LHCN-M2 (cell line): ENCODE data around the gene MEI4. TPM values are rescaled to one million over a fixed set of nuclear protein-coding genes. Genes with fewer than 3 reads are reported as not detected.
"Not testable (repeated sequence)": the region's sequence is repeated elsewhere in the genome, so short reads cannot be mapped to it uniquely, and the experiment has no call there.

Experiments
- DNase-seq: peaks from one replicate; pipeline ENCODE4 v3.0.0-alpha.2; 2012; ENCODE audit warnings: low read depth
- total RNA-seq: library from RNA; depleted of rRNA; stranded (reverse); fragments of >200 nt; gene quantifications from 2 replicates; pipeline ENCODE4 v1.2.3, GENCODE V29; 2014

The MEI4 gene
- total RNA-seq, 1 experiment from 2014 or later, result not detected

DNA sequence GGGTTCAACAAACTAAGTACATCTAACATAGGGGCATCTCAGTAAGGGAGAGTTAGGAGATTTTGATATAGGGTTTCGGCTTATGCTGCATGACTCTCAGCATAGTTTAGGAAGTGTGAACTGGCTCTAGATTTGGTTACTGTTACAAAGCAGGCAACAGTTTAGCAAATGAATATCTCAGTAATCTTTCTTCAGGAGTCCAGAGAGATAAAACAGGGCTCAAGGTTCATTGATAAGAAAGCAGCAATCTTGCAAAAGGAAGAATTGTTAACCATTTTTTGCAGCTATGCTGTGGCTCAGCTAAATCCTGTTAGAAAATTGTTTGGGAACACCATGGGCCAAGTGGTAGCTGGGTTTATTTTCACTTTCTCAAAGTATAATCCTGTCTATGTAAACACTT lies 161.3 kb downstream of the MEI4 start:
- no peak for DNase-seq

DNA sequence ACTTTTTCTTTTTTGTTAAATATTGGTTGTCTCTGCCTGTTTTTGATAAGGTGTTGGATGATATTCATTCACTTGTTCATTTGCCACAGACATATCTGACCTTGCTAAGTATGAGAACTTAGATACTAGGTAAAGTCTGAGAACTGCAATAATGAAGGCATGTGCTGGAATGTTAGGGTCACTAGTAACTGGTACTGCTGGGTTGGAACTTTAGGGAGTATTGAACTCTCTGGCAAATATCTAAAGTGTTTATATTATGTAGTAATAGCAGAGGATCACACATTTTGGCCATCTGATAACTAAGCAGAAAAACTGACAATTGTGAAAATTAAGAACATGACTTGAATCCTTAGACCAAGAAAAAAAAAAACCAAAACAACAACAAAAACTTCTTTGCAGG lies 162.7 kb downstream of the MEI4 start:
- DNase-seq, result no peak

DNA sequence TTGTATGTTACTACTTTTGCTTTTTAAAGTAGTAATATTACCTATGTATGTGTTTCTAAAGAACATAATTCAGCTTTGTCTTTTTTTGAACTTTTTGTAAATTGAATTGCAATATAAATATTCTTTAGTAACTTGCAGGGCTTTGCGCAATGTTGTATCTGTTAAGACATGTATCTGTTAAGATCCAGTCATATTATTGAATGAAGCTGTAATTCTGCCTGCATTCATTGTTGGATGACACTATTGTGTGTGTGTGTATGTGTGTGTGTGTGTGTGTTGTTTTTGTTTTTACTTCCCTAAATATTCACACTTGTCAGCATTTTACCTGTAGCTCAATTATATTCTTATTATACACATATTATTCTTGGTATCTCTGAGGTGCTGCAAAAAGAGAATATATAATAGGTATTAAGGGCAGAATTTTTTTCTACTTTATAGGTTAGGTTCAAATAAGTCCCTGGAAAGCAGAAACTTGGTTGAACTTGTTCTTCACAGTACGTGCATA lies 164.0 kb downstream of the MEI4 start:
- DNase-seq, result no peak

DNA sequence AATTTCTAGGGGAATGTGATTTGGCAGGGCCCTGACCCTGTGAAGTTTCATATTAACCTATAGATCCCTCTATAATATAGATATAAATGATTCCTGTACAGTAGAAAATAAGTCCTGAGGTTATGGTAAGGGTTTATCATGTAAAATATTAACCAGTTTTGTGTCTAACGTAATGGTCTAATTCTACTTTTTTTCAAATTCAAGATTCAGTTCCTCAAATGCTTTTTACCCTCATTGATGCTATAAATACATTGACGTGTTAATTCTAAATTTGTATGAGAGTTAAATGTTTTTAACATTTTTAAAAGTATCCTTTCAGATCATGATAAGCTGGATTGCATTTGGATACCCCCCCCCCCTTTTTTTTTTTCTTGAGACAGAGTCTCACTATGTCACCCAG lies 169.4 kb downstream of the MEI4 start:
- DNase-seq, result no peak

DNA sequence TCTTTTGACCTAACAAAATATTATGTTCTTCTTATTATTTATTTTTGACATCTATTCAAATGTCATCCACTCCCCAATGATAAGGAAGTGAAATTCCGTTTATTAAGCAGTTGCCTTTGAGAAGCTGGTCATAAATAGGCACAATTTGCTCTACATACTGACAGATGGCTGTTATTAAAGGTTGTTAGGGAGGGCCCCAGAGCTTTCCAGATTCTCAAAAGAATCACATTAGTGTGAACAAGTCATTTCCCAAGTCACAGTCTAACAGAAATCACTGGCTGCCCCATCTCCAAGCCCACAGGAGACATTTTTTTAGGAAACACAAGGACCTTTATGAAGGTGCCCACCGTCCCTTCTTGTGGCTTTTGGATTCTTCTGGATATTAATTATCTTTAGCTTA lies 172.4 kb downstream of the MEI4 start:
- no peak for DNase-seq

DNA sequence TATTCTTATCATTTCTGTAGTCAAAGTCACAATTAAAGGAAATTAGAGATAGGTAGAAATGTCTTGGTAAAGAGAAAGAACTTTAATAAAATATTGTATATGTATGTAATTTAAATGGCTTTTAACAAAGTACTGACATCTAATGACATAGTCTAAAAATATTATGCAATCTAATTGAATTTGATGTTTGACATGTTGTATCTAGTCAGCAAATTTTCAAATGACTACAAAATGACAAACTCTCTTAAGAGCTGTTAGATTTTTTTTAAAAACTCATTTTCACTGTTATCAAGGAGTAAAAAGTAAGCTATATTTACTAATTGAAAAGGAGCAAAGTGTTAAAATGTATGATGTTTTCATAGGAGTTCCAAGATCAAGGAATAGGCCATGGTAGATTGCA lies 176.9 kb downstream of the MEI4 start:
- DNase-seq, result no peak

DNA sequence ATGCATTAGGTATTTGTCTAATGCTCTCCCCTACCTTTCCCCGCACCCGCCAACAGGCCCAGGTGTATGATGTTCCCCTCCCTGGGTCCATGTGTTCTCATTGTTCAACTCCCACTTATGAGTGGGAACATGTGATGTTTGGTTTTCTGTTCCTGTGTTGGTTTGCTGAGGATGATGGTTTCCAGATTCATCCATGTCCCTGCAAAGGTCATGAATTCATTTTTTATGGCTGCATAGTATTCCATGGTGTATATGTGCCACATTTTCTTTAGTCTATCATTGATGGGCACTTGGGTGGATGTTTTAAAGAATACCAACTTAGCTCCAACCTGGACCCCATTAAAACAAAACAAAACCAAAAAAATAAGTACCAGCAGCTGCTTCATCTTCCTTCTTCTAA lies 180.9 kb downstream of the MEI4 start:
- not testable (repeated sequence) for DNase-seq

DNA sequence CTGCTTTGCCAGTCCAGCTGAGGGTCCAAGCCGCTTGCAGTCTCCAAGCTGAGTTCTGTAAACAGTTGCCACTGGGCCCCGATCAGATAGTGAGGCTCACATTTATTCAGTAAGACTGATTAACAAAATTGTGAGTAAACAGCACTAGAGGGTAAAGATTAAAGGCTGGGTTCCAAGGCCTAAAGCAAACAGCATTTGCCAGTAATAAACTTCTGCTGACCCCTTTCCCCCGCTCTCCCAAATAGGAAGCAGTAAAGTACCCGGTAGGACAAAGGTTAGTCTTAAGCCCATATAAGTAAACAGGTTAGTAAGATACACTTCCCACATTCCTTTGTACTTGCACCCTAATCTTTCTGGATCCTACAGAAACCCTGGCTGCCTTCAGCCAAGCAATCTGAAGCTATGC lies 181.8 kb downstream of the MEI4 start:
- no peak for DNase-seq

DNA sequence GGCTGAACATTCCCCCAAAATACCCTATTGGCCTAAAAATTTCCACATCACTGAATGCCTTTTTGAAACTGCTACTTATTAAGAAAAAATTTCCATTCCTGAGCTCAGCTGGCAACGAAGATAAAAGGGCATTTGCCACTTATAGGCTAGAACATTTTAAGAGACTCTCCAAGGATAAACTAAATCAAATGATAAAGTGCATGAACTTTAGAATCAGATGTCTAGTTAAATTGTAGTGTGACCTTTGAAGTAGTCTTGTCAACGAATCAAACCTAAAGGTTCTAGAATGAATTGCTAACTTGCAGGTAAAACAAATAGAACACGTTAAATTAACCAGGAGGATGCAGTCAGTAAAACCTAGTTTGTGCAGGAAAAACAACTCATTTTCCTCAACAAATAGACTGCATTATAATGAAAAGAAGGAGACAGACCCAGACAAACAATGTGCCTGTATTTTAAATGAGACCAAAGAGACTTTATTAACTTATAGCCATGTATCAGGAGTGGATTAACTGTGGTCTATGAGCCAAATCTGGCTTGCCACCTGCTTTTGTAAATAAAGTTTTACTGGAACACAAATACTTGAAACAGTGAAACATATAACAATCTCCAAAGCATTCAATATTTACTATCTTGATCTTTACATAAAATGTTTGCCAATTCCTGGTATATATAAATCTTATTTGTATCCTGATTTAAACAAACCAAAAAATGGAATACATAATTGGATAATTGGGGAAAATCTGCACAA lies 184.4 kb downstream of the MEI4 start:
- DNase-seq, result no peak

DNA sequence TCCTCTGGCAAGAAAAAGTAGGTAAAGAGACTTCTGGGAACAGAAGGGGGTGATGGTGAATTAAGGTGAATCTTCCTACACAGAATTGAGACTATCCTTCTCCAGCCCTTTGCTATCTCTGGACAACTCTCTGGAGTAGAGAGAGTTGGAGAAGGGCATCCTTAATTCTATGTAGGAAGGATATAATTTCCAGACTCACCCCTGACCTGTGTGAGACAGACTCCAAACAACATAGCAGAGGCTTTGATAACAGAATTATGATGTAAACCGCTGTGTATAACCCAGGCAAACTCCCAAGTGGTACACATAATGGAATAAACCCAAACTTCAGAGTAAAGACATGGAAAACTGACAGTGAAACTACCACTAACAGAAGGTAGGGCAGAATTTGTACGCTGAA lies 186.5 kb downstream of the MEI4 start:
- DNase-seq, result no peak

DNA sequence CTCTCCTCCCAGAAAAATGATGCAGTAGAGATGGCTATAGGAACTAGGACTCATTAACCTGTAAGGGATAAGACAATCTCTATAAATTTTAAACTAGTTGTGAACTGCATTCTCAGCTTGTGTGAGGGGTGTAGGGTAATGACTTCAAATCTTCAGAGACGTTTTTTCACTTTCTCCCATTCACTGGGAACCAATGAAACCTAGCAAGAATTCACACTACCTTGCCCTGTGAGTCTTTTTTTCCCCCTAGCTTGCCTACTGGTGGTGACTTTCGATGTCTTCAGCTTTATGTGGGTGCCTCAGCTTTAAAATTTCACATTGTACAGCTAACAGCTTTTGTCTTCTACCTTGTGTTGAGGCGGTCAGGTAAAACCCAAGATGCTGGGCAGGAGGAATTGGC lies 192.0 kb downstream of the MEI4 start:
- no peak for DNase-seq

DNA sequence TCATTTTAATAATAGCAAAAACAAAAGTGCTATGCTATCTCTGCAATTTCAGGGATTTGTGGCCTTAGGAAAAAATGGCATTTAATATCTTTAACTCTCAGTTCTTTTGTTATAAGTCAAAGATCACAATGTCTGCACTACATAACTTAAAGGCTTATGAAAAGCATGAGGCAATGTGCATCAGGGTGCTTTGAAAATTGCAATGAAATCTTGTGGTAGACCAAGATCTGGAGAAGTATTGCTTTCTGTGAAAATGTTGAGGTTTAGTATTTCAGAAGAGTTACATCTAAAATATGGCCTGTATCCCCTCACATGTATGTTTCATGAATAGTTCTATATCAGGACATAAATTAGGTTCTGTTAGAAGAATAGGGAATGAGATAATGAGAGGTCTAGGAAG lies 200.6 kb downstream of the MEI4 start:
- no peak for DNase-seq

DNA sequence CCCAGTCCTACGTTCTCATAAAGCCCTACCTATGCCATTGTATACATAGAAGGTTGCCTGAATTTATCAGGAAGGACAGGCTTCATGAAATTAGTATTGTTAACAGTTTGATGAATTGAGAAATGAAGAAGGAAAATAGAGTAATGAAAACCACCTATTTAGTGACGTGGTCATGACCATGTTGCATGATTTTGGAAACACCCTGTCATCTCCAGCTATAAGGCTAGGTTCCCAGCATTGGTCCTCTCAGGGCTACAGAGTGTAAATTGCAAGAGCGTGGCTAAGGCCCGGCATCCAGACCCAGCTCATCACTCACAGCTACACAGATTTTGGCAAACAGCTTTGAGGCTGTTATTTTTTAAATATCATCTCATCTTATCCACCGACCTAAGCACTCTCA lies 203.6 kb downstream of the MEI4 start:
- no peak for DNase-seq

DNA sequence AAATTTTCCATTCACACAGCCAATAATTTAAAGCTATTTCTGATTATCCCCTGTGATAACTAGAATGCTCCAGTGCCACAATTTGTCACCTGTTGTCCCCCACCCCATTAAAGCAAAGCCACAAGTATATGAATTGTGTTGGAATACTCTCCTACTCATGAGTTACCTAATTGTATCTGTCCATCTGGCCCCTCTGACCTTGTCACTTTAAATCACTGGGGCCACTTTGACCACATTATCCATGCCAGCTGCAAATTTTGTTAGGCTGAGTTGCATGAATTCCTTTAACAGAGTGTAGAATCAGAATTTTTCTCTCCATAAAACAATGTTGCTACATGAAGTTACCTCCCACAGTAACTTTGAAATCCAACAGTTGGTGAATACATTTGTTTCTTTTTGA lies 204.6 kb downstream of the MEI4 start:
- DNase-seq, result no peak

DNA sequence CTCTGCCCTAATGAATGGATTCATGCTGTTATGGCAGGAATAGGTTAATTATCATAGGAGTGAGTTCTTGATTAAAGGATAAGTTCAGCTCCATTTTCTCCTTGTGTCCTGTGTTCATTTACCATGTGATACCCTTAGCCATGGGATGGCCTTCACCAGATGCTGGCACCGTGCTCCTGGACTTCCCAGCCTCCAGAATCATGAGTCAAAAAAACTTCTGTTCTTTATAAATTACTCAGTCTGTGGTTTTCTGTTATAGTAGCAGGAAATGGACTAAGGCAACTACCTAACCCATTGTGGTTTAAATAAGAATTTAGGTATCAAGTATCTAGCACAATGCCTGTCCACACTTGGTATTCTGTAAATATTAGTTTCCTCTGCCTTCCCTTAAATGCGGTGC lies 223.5 kb downstream of the MEI4 start:
- DNase-seq, result peak; percentile 72

DNA sequence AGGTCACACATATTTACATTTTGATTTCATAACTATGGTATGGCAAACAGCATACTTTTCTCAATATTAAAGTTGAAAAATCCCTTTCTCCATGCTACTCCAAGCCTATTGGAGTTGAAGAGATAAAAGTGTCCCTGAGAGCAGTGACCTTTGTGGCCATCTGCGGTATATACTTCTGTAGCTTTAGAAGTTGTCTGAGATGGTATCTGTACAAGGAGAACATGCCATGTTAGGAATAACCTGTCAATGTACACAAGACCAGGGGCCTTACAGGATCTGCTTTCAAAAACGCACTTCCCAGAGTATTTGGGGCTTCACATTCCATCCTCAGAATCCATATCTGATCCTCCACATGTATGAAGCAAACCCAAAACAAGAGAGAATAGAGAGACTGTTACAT lies 226.7 kb downstream of the MEI4 start:
- DNase-seq, result no peak

DNA sequence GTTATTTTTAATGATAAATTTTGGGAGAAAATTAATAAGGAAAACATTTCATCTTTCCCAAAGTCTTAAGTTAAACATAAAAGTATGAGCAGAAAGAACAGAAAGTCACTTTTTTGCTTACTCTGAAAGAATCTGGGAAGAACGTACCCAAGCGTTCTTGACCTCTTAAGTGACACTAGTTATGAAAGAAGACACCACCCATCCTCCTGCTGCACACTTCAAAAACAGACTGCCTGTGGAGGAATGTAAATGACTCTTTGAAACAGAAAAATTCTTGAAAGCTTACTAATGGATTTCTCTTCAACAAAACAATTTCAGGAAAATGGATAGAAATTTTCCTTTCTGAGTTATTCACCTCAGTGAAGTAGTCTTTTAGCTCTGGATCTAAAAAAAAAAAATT lies 227.7 kb downstream of the MEI4 start:
- peak; percentile 78 for DNase-seq

DNA sequence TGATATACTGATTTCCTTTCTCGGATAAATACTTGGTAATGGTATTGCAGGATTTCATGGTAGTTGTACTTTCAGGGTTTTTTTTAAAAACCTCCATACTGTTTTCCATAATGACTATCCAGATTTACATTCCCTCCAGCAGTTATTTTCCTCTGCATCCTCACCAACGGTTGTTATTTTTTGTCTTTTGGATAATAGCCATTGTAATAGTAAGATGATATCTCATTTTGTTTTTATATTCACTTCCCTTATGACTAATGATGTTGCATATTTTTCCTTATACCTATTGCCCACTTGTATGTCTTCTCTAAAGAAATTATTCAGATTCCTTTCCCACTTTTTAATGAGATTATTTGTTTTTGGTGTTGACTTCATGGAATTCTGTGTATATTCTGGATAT lies 231.0 kb downstream of the MEI4 start:
- peak; percentile 29 for DNase-seq

DNA sequence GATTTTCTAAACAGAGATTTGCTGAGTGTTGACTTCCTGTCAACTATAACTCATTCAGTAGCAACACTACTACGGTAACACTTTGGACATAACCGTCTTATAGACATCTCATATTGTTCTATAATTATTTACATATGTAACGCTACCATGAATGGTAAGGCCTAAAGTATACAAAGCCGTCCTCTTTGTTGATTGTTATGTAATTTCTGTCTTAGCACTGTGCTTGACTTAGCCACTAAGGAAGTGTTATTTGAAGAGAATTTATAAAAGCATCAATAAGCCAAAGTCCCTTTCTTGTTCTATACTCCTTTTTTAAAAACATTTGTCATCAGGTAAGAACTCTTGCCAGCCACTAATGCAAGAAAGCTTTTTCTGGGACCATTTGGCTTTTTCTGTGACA lies 240.6 kb downstream of the MEI4 start:
- no peak for DNase-seq

DNA sequence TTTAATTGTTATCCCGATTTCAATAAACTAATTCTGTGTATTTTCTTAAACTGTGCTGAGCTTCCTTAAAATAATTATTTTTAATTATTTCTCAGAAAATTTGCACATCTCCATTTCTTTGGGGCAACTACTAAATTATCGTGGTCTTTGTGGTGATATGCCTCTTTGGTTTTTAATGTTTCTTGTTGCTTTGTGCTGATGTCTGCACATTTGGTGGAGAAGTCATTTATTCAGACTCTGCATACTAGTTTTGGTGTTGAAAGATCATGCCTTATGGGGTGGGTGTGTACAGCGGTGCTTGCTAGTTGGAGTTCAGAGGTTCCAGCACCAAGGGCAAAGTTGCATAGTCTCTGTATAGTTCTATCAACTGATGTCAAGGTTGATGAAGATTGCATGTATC lies 253.2 kb downstream of the MEI4 start:
- DNase-seq, result no peak

DNA sequence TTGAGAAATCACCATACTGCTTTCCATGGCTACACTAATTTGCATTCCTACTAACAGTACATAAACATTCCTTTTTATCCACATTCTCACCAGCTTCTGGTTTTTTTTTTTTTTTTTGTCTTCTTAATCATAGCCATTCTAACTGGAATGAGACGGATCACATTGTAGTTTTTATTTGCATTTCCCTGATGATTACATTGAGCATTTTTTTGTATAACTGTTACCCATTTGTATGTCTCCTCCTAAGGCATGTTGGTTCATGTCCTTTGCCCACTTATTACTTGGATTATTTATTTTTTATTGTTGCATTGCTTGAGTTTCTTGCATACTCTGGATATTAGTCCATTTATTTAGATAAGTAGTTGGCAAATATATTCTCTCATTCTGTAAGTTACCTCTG lies 258.0 kb downstream of the MEI4 start:
- DNase-seq, result no peak

DNA sequence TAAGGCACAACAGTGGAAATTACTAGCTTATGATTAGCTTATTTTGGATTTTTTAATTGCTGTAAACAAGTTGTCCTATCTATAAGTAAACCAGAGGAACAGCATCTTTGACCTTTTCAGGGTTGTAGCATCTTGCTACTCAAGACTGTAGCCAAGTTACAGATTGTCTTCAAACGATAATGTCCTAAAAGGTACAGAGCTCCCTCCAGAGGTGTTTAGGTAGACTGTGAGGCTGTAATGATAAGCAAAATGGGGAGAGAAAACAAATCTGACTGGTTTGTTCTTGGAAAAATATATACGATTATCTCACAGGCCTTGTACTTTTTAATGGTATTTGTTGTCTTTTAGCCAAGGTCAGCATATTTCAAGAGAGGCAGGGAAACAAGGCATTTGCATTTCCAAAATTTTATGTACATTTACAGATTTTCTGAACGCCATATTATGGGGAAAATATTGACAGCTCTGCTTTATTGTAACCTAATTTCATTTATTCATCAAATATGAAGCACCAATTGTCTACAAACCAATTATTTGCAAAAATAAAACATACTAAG lies 273.4 kb downstream of the MEI4 start:
- DNase-seq, result peak; percentile 37

DNA sequence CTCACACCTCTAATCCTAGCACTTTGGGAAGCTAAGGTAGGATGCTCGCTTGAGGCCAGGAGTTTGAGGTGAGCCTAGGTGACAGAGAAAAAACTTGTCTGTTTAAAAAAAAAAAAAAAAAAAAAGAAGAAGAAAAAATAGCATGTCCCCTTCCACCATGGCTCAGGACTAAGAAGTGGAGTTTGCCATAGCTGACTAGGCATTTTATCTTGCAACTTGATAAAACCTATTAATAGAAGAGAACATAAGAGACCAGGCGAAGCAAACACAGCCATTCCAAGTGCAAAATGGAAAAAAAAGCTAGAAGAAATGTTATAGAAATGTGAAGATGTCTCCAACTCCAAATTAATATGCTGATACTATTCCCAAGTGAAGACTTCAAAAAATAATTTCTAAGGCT lies 277.5 kb downstream of the MEI4 start:
- no peak for DNase-seq

DNA sequence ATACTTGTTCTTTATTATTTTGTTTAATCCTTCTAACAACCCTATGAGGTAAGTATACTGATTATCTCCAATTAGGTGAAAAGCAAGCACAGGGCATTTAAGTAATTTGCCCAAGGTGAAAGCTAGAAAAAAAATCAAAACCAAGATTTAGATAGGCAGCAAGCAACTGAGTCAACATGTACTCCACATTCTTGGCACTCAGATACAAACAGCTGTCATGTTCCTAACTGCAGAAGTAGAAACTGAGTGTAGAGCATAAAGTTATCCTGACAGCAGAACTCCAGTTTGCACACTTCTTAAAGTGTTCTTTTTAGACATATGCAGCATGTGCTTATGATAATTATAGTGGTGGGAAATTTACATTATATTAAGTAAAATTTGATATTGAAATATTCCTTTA lies 278.1 kb downstream of the MEI4 start:
- peak; percentile 69 for DNase-seq
